IPS DF 19.7 (cell line): ENCODE data around the gene SCD5.
"Not testable (repeated sequence)": the region's sequence is repeated elsewhere in the genome, so short reads cannot be mapped to it uniquely, and the experiment has no call there.

Experiments used
- DNase-seq: peaks from one replicate; pipeline ENCODE4 v3.0.0-alpha.2; 2013; ENCODE audit warnings: low read depth, low spot score

SCD5 gene

DNA sequence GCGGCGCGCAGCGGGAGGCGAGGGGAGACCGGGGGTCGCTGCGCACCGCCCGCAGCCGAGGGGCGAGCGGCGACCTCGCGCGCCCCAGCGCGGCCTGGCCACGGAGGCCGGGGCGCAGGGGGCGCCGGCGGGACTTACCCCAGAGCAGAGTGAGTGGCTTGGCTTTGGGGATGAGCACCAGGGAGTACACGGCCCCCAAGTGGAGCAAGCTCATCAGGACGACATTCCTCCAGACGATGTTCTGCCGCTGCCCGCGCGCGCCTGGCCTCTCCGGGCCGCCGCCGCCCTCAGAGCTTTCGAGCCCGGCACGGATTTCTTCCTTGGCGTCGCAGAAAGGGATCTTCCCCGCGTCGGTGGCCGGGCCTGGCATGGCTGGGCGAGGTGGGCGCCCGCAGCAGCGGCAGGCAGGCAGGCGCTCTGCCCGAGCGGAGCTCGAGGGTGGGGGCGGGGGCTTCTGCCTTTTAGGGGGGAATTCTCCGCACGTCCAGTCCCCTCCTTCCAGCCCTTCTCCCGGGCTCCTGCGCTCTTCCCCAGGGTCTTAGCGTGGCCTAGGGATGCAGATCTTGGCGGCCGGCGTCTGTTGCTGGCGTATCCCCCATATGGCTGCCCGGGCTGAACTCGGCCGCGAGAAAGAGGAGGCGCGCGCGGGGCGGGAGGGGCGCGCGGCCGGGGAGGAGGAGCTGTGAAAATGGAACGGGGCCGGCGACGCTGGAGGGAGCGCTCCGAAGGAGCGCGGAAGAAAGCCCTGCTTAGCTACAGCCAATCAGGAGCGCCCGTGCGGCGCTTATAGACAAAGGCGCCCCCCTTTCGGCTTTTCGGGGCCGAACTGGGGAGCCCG, at the start of gene SCD5:
SCD5 (minus strand) TSS at position 629 of the 838 bp plus-strand sequence; CDS start at position 370, 259 bp downstream.
- DNase-seq, result no peak

DNA sequence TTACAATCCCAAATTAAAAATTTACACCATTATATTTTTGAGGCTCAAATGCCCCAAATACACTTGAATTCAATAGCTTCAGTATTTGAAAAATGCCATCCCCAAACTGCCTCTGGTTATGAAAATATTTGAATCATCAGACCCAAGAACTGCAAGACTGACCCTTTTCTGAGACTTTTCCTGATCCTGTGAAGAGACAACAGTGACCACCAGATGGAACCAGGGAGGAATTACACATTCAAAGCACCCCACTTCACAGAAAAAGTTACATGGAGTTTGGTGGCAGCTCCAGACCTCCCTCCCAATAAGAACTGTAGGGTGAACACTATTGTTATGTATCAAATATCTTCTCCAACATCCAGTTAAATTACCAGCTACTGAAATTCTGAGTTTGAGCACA, 44.0 kb upstream of the SCD5 start:
- DNase-seq, result no peak

DNA sequence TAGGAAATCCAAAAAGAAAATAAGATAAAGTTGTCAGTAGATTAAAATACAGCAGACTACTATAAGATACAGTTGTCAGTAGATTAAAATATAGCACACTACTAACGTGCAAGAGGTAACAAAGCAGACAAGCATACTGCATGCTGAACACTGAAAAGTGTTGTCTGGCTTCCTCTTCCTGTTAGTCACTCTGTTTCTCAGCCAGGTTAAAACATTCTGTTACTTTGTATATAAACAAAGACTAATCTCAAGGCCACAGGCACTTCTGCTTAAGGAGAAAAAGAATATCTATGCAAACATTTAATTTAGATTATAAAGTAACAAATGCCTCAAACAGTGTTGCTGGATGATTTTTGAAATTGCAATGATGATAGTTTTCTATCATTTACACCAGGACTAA, 41.0 kb upstream of the SCD5 start:
- no peak for DNase-seq

DNA sequence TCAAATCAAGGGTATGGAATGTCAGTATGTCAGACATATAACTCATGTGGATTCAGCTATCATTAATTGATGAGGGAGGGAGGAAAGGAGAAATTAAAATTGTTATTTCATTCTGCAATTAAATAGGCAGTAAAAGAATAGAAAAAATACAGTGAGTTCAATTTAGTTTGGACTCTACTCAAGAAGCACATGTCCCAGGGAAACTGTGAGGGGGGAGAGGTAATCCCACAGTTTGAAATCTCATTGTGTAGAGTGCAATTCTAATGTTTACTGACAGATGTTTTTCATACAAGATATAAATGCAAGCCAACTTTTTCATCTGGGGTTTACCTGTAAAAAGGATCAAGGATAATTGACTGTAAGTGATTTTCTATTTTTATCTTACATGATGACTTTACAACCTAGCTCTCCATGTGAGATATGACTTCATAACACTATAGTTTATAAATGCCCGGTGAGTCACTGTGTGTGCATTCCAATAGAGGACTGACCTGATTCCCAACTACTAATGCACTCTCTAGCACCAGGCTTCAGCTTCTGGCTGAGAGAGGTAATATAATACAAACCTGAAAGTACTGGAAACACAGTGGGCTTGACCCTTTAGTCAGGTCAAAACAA, 35.2 kb upstream of the SCD5 start:
- DNase-seq, result no peak

DNA sequence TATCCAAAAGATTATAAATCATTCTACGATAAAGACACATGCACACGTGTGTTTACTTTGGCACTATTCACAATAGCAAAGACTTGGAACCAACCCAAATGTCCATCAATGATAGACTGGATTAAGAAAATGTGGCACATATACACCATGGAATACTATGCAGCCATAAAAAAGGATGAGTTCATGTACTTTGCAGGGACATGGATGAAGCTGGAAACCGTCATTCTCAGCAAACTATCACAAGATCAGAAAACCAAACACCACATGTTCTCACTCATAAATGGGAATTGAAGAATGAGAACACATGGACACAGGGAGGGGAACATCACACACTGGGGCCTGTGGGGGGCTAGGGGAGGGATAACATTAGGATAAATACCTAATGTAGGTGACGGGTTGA, 34.5 kb upstream of the SCD5 start:
- not testable (repeated sequence) for DNase-seq

DNA sequence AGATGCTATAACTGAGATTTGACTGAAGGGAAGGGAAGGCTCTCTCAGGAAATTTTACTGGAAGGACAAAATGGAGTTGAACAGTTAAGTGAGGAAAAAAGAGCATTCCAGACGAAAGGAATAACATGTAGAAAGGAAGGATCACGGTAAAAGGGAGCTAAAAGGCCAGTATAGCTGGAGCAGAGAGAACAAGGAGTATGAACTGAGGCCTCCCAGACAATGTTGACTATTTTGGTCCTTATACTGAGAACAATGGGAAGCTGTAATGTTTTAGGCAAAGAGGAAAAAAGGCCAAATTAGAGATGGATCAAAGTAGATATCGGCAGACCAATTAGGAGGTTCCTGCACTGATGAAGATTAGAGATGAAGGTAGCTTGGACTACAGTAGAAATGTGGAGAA, 26.8 kb upstream of the SCD5 start:
- no peak for DNase-seq

DNA sequence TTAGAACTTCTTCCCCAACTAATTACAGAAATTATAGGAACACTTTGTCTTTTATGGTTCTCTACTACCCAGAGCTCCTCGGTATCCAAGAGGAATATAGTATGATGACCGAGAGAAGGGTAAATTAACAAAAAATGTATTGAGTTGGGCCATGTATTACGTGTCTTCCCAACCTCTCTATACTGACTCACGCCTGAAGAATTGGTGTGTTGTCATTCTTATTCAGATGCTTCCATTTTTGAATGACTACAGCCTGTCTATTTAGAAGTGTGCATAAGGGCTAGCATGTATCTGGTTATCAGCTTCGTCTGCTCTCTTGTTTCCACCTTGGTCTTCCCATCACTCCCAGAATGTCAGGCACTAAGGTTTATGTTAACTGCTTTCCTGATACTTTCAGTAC, 24.5 kb upstream of the SCD5 start:
- no peak for DNase-seq

DNA sequence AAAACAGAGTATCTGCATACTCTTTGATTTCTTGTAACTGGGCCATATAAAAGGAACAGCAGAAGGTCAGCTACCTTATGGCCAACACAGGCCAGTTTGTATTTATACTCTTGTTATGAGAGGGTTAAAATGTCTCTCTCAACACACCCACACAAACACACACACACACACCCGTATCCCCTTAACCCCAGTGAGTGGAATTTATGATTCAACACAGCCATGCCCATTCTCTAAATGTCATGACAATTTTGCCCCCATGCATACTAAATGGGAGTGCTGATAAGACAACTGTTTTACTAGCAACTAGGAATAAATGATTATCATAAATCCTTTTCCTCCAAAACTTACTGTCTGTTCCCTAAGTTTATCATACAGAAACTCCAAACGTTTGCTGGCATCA, 22.1 kb upstream of the SCD5 start:
- DNase-seq, result no peak

DNA sequence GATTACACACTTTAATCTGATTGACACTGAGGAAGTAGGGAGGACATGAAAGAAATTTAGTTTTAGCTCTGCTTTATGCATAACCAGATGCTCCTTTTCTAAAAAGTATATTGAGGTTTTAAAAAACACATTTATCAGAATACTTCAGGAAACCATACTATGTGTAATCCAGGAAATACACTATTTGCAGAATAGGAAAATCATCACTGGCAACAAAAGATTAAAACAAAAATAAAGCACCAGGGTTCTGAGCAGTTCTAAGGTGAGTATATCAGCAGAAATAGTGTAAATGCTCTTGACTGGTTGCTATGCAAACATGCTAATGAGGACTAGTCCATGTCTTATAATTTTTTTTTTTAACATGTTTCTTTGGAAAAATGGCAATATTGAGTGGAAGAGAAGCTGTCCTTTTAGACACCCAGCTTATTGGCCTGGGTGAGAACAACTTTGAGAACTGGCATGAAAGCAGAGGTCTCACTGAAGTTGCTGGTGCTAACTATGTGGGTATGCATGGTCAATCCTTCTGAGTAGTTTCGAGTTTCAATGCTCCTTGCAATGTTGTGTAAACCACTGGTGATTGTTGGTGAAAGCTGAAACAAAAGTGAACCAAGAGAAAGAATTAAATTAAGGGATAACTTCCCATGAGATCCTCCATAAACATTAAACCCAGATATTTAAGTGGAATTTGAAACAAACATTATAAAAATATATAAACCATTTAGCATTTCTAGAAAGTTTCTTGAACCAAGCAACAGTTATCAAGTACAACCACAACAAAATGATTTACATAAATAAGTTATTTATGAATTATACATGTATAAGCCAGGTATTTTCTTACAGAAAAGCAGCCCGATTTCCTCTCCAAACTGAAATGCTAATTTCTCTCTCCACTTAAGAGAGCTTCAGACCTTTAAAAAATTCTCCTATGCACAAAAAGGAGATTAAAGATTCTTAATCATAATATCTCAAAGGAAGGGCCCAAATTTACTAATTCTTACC, 20.4 kb upstream of the SCD5 start:
- no peak for DNase-seq

DNA sequence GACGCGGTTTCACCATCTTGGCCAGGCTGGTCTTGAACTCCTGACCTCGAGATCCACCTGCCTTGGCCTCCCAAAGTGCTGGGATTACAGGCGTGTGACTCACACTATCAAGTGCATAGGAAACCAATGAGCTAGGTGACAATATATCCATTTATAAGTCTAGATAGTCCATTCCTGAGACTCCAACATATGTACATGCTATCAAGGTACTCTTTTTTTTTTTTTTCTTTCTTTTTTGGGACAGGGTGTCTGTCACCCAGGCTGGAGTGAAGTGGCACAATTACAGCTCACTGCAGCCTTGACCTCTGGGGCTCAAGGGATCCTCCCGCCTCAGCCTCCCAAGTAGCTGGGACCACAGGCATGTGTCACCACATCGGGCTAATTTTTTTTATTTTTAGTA, 18.3 kb upstream of the SCD5 start:
- DNase-seq, result not testable (repeated sequence)

DNA sequence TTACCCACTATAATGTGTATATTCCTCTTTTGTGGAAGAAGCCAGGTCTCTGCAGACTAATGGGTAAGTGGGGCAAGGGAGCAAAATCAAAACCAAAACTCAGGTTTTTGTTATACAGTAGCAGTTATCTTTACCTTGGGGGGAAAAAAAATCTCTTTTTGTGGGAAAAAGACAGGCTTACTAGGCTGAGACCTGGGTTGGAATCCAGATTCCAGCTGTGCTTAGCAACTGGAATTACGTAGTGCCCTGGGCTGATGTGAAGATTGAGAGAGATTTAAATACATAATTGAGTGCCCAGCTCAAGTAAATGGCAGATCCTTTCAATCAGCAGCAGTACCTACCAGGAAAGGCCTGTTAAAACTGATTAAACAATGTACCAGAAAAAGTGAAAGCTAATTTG, 15.4 kb upstream of the SCD5 start:
- no peak for DNase-seq

DNA sequence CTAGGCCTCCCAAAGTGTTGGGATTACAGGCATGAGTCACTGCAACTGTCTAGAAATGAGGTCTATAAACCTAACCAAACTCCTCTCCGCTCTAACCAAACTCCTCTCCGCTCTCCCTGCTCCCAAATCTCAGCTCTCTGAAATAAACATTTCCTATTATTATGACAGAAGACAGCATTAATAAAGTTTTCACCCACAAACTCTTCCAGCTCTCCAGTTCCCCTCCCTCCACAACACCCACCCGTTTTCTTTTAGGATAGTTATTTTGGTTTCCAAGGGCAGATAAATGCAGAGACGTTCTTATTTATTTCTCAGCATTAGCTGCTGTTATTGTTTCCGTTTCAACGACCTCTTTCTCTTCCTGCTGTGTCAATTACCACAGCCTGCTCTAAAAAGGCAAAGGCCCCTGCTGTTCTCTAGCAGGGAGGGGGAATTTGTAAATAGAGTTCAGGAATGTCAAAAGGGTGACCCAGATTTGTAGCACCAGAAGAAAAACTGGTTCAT, 13.3 kb upstream of the SCD5 start:
- DNase-seq, result no peak

DNA sequence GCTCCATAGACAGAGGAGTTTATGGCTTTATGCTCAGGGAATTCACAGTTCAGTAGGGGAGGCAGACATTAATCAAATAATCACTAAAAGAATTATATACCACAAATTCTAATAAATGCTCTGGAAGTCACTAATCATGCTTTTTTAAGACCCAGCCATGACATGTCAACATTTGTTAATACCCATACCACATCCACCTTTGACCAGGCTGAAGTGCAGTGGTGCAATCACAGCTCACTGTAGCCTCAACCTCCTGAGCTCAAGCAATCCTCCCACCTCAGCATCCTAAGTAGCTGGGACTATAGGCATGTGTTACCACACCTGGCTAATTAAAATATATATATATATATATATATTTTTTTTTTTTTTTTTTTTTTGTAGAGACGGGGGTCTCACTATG, 12.8 kb upstream of the SCD5 start:
- DNase-seq, result no peak

DNA sequence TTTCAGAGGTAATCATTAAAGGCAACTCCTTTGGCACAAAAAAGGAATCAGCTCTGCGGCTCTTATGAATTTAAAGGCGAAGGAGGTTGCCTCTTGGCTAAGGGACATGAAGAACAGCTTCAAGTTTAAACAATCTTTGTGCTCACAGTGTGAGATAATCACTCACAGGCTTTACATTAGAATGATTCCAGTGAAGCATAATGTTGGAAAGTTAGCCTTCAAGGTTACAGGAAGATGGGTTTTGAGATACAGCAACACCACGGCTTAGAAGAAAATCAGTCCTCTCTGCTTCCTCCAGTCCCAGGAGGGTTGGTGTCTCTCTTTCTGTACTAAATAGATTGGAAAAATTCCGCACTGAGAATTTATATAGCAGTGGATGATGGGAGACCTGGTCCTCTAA, 11.6 kb upstream of the SCD5 start:
- no peak for DNase-seq

DNA sequence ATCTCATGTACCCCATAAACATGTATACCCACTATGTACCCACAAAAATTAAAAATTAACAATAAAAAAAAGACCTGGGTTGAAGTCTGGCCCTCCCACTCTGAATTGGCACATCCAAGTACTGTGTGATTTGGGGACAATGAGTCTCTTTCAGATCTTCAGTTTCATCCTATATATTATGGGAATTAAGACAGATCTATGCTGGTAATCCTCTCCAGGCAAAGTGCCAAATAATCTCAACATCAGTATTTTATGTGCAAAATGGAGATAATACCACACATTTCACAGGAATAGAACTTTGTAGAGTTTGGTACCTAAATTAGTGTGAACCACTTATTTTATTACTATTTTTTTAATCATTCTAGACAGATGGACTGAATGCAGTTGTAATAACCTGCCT, 11.0 kb upstream of the SCD5 start:
- DNase-seq, result no peak

DNA sequence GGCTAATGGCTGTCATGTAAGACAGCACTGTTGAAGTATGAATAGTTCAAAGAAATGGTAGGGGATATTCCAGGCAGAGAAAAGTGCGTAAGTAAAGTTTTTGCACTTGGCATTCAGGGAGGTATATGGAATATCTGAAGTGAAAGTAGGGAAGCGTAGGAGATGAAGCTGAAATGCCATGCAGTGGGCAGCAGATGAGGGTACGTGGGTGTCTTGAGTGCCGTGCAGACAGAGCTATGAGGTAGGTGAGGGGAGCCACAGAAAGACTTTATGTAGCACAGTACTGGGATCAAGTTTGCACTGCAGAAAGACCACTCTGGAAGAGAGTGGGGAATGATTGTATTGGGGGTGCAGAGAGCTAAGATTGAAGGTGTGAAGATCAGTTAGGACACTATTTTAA, 5.2 kb upstream of the SCD5 start:
- no peak for DNase-seq

DNA sequence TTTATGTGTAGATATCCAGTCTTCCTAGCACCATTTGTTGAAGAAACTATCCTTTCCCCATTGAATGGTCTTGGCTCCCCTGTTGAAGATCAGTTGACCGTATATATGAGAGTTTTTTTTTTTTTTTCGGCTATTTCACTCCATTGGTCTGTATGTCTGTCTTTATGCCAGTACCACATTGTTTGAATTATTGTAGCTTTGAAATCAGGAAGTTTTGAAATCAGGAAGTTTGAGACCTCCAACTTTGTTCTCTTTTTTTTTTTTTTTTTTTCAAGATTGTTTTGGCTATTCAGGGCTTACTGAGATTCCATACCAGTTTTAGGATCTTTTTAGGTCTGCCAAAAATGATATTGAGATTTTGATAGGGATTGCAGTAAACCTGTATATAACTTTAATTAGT, 4.3 kb upstream of the SCD5 start:
- DNase-seq, result no peak

DNA sequence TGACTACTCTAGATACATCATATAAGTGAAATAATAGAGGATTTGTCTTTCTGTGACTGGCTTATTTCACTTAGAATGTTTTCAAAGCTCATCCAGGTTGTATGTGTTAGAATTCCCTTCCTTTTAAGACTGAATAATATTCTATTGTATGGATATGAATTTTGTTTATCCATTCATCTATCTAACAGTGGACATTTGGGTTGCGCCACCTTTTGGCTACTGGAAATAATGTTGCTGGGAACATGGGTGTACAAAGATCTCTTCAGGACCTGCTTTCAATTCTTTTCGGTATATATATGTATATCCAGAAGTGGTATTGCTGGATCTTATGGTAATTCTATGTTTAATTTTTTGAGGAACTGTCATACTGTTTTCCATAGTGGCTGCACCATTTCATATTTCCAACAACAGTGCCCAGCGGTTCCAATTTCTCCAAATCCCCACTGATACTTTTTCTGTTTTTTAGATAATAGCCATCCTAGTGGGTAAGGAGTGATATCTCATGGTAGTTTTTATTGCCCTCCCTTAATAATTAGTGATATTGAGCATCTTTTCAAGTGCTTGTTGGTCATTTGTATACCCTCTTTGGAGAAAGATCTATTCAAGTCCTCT, 3.4 kb upstream of the SCD5 start:
- DNase-seq, result no peak

DNA sequence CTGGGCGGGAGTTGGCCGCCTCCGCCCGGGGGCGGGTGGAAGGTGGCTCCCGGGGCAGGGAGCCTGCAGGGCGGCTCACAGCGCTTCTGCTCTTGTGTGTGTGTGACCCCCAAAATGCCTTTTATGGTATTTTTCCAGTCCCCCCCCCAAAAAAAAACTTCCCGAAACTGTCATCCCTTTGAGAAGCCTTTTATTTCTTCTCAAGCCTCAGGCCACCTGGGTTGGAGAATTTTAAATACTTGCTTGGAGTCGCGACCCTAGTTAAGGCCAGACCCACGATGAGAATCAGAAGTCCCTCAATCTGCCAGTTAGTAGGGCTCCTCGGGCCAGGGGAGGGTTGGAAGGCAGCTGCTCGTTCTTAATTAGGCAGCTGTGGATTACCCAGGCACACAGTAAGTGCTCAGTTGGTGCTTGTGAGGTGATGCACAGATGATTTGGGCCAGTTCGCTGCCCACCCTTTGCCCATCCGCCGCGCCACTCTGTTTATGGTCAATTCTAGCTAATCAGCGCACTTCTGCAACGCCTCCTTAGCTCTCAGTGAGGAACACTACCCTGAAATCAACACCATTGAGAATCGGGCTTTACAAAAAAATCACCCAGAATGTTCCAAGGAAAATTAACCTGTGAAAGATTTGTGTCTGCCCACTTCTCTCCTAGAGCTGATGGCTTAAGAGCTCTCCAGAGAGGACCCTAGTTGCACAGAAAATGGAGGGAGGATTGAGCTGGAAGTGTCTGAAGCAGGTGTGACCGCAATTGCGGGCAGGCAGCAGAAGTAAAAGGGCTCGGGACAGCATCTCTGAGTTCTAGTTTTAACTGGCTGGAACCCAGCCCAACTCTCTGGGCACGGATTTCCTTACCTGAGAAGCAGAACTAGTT, 648 bp upstream of the SCD5 start:
- no peak for DNase-seq

DNA sequence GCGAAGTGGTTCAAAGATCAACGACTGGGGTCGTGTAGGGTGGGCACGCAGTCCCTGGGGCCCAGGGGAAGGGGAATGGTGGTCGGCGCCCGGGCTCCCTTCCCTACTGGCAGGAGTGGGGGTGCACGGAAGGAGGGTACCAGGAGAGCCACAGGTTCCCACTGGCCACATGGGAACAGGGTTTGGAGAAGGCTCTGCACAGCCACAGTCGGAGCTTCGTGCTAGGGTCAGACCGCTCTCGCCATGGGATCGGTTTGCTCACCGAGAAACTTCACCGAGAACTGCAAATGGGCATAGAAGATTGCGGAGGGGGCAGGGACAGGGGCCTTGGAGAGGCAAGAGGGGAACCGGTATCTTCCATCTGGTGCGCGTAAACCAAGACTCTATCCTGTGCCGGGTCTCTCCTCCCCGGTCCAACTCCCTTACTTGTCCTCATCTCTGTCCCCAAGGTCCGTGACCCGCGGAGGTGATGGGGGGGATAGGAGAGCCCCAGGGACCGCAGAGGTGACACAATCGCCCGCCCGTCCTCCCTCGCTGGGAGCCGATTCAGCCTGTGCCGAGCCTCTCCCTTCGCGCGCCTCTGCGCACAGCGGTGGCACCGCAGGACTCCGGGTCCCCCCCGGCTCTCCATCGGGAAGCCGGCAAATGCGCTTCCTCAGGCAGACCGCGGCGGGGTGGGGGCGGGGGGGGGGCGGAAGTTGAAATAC, 1.0 kb downstream of the SCD5 start:
- DNase-seq, result no peak
